Dedifferentiated amniotic fluid mesenchymal stem cell (primary cell): Measurements from ENCODE around the gene DIPK1C.

ENCODE experiments used
- DNase-seq: peaks from one replicate; pipeline ENCODE4 v3.0.0-alpha.2; 2016; ENCODE audit errors: extremely low spot score

DIPK1C gene

GRCh38 chr18:74420481-74420880 lies 36.6 kb downstream of the DIPK1C start:
- no peak for DNase-seq

- DNase-seq = no peak
These were observed 37.3 kb downstream of the DIPK1C start for GRCh38 chr18:74419761-74420160.

- DNase-seq = no peak
These were observed 39.1 kb downstream of the DIPK1C start for GRCh38 chr18:74418023-74418422.

- DNase-seq = no peak
These were observed 41.0 kb downstream of the DIPK1C start for GRCh38 chr18:74416124-74416523.

- DNase-seq = no peak
These were observed 42.1 kb downstream of the DIPK1C start for GRCh38 chr18:74414953-74415515.

- no peak for DNase-seq
These were observed 43.3 kb downstream of the DIPK1C start for GRCh38 chr18:74413836-74414235.

GRCh38 chr18:74412116-74412880 lies 44.8 kb downstream of the DIPK1C start:
- DNase-seq = no peak

GRCh38 chr18:74411475-74411874 lies 45.6 kb downstream of the DIPK1C start:
- no peak for DNase-seq

GRCh38 chr18:74410441-74410992 lies 46.6 kb downstream of the DIPK1C start:
- no peak for DNase-seq

GRCh38 chr18:74407888-74408287 lies 49.2 kb downstream of the DIPK1C start:
- no peak for DNase-seq

- DNase-seq = no peak
These were observed 54.2 kb downstream of the DIPK1C start for GRCh38 chr18:74402806-74403433.

GRCh38 chr18:74400813-74401212 lies 56.3 kb downstream of the DIPK1C start:
- DNase-seq = no peak

GRCh38 chr18:74399091-74399887 lies 57.8 kb downstream of the DIPK1C start:
- no peak for DNase-seq

GRCh38 chr18:74397572-74397971 lies 59.5 kb downstream of the DIPK1C start:
- no peak for DNase-seq

GRCh38 chr18:74396171-74397169 lies 60.6 kb downstream of the DIPK1C start:
- no peak for DNase-seq

- DNase-seq = no peak
These were observed 61.4 kb downstream of the DIPK1C start for GRCh38 chr18:74395648-74396154.

- no peak for DNase-seq
These were observed 62.1 kb downstream of the DIPK1C start for GRCh38 chr18:74395006-74395405.

- DNase-seq = no peak
These were observed 64.8 kb downstream of the DIPK1C start for GRCh38 chr18:74392323-74392722.

GRCh38 chr18:74390900-74391299 lies 66.2 kb downstream of the DIPK1C start:
- no peak for DNase-seq

GRCh38 chr18:74389991-74390390 lies 67.1 kb downstream of the DIPK1C start:
- DNase-seq = no peak
